Omental fat pad (tissue), 4 donors: ENCODE data around the gene FOXP1. TPM values are rescaled to one million over a fixed set of nuclear protein-coding genes. Genes with fewer than 3 reads are reported as not detected.

Source experiments
- ATAC-seq: fragments of 150-250 bp; one replicate; pipeline ENCODE4 v1.9.1; 2016; ENCODE audit warnings: mild to moderate bottlenecking, moderate library complexity; ENCODE audit not compliant: low FRiP score
- DNase-seq: peaks from one replicate; pipeline ENCODE4 v3.0.0-alpha.2; 2019; ENCODE audit warnings: low spot score
- CTCF ChIP-seq, 3 donors: fragments of 450-650 bp; IDR thresholded peaks; one replicate each; pipeline ENCODE4 v1.5.1; 2016 to 2017; ENCODE audit warnings: antibody characterized with exemption in 3 of 3, mild to moderate bottlenecking in 3 of 3, moderate library complexity in 2 of 3
- total RNA-seq, 4 donors: library from RNA; depleted of rRNA; stranded (reverse); fragments of >200 nt; gene quantifications; one replicate each; pipeline ENCODE4 v1.1.0, GENCODE V29; 2016

FOXP1 gene
- total RNA-seq, 4 donors from 2014 or later, result 72.4 to 128 (median 76.7) TPM

DNA sequence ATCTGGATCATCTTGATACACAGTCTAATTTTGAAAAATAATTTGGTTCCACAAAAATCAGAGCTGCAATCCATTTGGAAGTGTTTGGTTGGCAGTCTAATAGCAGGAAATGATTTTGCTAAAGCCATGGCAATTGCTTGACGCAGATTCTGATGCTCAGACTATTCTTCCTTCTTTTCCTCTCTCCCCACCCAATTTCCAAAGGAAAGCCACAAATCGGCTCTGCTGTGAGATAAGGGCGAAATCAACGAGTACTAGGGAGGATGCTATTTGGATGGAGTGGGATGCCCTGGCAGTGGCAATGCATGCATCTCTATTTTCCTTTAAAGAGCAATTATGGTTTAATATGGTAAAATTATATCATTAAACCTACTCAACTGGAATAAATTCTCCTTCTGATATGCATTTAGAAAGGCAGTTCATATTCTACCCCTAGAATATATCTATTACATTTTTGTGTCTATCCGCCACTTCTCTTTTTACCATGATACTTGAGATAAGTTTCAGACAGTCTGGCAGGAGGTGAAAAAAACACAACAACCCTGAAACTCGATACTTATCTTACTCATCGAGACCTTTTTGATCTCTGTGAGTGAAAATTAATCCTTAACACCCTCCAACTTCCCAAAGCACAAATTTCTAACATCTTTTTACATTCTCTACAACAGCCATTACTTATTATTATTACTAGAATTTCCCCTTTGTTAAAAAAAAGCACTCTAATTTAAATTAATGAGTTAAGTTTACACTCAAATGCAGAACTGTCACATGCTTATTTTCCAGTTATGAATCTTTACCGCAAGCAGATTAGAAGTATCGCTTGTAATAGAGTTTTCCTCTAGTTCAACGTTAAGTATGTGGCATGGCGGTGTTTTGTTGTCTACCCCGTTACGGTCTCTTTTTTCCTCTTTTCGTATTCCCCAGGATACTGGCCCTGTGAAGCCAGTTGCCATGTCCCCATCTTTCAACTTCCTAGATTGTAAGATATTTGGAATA is 433.3 kb downstream of the FOXP1 start:
- TF ChIP-seq CTCF (IDR thresholded peaks at IDR 0.05), result no peak
- no peak for DNase-seq
- no peak for ATAC-seq

GRCh38 chr3:71148455-71149060 is 435.0 kb downstream of the FOXP1 start:
- no peak for TF ChIP-seq CTCF (IDR thresholded peaks at IDR 0.05)

GRCh38 chr3:71146673-71147072 is 436.9 kb downstream of the FOXP1 start:
- no peak for TF ChIP-seq CTCF (IDR thresholded peaks at IDR 0.05)
- DNase-seq (no peak), ATAC-seq (no peak)

More at GRCh38 chr3:71148455-71149060, 435.0 kb downstream of the FOXP1 start:
- ATAC-seq (no peak), DNase-seq (no peak)

DNA sequence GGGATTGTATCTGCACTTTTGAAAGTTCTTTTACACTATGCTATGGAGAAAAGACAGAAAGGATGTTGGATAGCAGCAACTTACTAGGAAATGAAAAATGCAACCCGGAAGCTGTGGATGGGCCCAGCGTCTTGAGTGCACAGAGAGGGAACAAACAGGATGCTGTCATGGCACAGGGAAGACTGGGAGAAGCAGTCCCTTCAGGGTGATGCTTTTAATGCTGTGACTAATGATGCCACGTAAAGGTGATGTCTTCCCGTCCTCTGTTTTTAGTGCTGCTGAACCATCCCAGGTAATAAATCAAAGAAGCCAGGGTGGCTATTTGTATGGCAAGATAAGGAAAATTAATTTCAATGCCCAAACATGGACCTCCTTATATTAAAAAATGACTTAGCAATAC is 437.6 kb downstream of the FOXP1 start:
- no peak for ATAC-seq
- no peak for DNase-seq
- TF ChIP-seq CTCF (IDR thresholded peaks at IDR 0.05), result no peak

DNA sequence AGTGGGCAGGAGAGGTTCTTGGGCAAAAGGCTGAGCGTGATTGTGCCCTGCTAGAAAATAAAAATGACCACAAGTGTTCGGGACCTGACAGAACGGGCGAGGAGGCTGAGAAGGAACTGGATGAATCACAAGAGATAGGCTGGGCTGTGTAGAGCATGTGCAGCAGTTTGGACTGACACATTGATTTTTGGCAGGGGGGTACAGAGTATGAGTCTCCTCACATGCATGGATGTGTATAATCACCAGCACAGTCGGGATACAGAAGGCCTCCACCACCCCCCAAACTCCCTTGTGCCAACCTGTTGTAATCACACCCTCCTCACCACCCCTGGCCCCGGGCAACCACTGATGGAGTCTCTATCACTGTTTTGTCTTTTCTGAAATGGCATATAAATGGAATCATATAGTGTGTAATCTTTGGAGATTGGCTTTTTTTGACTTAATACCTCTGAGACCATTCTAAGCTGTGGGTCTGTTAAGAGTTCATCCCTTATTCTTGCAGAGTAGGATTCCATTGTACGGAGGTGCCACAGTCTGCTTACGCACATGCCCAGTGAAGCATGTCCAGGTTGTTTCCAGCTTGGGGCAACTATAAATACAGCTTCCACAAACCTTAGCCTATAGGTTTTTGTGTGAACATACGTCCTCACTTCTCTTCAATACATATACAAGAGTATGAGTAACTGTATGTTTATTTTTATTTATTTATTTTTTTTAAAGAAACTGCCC is 438.8 kb downstream of the FOXP1 start:
- ATAC-seq (no peak), DNase-seq (no peak)
- TF ChIP-seq CTCF (IDR thresholded peaks at IDR 0.05), result no peak

GRCh38 chr3:71143493-71143892 is 440.0 kb downstream of the FOXP1 start:
- TF ChIP-seq CTCF (IDR thresholded peaks at IDR 0.05), result no peak
- no peak for ATAC-seq
- DNase-seq, result no peak
